ENCODE results near the gene ZFYVE19.

Gene ZFYVE19

DNA sequence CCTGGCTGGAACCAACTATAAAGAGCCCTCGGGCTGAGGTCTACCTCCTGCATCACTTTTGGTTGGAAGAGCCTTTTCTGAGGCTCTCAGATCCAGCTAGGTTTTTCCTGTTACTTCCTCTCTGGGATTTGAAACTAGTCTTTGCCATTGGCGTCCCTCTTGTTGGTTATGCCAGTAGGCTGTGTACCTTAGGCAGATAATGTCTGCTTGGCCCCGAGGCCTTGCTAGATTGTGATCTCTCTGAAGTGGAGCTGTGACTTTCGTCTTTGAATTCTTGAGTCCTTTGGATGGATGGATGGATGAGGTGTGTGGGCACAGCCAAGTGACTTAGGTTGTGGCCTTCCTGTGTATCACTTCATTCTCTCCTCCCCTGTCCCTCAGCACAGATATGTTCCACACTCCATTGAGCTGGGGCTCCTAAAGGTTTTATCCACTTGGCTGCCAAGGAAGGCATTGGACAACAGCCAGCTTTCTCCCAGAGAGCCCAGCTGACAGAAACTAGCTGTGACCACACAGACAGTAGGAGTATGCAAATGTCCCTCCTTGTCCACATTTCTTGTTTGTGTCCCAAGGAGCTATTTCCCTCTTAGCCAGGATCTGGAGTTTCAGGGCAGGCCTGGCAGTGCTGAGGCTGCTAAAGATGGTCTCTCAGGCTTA, 8.3 kb downstream of the ZFYVE19 start:
- TF ChIP-seq, protein P1, sequence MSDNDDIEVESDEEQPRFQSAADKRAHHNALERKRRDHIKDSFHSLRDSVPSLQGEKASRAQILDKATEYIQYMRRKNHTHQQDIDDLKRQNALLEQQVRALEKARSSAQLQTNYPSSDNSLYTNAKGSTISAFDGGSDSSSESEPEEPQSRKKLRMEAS (IDR thresholded peaks at IDR 0.05), result no peak
- TF ChIP-seq NFIC (IDR thresholded peaks at IDR 0.05), result peak; percentile 55; the same call in 1 of the 2 replicates
- no peak for TF ChIP-seq ZBTB7A (IDR thresholded peaks at IDR 0.05; ENCODE audit: low read depth)

DNA sequence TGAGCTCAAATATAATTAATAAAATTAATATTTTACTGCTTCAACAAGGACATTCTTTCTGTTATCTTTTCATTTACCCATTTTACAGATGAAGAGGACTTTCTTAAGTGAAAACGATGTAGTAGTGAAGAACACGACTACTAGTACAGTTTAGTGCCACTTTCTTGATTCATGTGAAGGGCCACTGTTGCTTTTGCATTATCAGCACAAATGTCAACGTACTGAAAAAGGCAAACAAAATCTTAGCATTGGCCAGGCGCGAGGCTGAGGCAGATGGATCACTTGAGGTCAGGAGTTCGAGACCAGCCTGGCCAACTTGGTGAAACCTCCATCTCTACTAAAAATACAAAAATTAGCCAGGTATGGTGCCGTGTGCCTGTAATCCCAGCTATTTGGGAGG, 12.2 kb downstream of the ZFYVE19 start:
- TF ChIP-seq, protein P2, sequence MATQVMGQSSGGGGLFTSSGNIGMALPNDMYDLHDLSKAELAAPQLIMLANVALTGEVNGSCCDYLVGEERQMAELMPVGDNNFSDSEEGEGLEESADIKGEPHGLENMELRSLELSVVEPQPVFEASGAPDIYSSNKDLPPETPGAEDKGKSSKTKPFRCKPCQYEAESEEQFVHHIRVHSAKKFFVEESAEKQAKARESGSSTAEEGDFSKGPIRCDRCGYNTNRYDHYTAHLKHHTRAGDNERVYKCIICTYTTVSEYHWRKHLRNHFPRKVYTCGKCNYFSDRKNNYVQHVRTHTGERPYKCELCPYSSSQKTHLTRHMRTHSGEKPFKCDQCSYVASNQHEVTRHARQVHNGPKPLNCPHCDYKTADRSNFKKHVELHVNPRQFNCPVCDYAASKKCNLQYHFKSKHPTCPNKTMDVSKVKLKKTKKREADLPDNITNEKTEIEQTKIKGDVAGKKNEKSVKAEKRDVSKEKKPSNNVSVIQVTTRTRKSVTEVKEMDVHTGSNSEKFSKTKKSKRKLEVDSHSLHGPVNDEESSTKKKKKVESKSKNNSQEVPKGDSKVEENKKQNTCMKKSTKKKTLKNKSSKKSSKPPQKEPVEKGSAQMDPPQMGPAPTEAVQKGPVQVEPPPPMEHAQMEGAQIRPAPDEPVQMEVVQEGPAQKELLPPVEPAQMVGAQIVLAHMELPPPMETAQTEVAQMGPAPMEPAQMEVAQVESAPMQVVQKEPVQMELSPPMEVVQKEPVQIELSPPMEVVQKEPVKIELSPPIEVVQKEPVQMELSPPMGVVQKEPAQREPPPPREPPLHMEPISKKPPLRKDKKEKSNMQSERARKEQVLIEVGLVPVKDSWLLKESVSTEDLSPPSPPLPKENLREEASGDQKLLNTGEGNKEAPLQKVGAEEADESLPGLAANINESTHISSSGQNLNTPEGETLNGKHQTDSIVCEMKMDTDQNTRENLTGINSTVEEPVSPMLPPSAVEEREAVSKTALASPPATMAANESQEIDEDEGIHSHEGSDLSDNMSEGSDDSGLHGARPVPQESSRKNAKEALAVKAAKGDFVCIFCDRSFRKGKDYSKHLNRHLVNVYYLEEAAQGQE (IDR thresholded peaks at IDR 0.05; ENCODE audit: low read depth), result no peak
- TF ChIP-seq TAF1 (IDR thresholded peaks at IDR 0.05; ENCODE audit: low read depth), result no peak
- TF ChIP-seq, protein P1 (IDR thresholded peaks at IDR 0.05), result no peak
- TF ChIP-seq YY1 (IDR thresholded peaks at IDR 0.05; ENCODE audit: low read depth), result no peak
- TF ChIP-seq CEBPB (IDR thresholded peaks at IDR 0.05), result no peak
- TF ChIP-seq RAD21 (IDR thresholded peaks at IDR 0.05; ENCODE audit: low read depth), result no peak

GRCh38 chr15:40821195-40821594, 14.3 kb downstream of the ZFYVE19 start:
- TF ChIP-seq TAF1 (IDR thresholded peaks at IDR 0.05; ENCODE audit: low read depth) (no peak), TCF12 (IDR thresholded peaks at IDR 0.05; ENCODE audit: low read depth) (no peak), EGR1 (IDR thresholded peaks at IDR 0.05) (no peak), TEAD4 (IDR thresholded peaks at IDR 0.05) (no peak)

DNA sequence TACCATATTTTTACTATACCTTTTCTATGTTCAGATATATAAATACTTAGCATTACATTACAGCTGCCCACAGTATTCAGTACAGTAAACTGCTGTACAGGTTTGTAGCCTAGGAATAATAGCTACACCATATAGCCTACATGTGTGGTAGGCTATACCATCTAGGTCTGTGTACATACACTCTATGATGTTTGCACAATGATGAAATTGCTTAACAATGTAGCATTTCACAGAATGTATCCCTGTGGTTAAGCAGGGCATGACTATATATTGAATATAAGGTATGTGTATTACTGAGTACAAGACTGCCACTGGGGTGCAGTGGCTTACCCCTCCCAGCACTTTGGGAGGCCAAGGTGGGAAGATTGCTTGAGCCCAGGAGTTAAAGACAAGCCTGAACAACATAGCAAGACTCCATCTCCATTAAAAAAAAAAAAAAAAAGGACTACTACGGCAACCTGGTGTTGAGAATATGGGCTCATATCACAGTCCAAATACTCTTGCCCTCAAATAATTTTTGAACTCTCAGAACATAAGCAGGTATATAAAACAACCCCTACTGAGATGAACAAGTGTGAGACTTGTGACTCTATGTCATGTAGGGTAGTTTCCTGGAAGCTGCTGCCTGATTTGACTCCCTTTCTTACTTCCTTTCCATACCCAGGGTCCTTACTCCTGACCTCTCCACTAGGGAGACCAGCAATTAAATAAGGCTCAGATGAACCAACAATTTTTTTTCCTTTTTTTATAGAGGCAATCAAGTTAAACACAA, 16.9 kb downstream of the ZFYVE19 start:
- TF ChIP-seq ZBTB7A (IDR thresholded peaks at IDR 0.05; ENCODE audit: low read depth), result no peak
- no peak for TF ChIP-seq TEAD4 (IDR thresholded peaks at IDR 0.05)
- no peak for TF ChIP-seq RAD21 (IDR thresholded peaks at IDR 0.05; ENCODE audit: low read depth)
- no peak for TF ChIP-seq CREB1 (IDR thresholded peaks at IDR 0.05; ENCODE audit: low read depth)
- TF ChIP-seq NFIC (IDR thresholded peaks at IDR 0.05), result no peak
- TF ChIP-seq, protein P1 (IDR thresholded peaks at IDR 0.05), result no peak
- TF ChIP-seq CEBPB (IDR thresholded peaks at IDR 0.05), result no peak

DNA sequence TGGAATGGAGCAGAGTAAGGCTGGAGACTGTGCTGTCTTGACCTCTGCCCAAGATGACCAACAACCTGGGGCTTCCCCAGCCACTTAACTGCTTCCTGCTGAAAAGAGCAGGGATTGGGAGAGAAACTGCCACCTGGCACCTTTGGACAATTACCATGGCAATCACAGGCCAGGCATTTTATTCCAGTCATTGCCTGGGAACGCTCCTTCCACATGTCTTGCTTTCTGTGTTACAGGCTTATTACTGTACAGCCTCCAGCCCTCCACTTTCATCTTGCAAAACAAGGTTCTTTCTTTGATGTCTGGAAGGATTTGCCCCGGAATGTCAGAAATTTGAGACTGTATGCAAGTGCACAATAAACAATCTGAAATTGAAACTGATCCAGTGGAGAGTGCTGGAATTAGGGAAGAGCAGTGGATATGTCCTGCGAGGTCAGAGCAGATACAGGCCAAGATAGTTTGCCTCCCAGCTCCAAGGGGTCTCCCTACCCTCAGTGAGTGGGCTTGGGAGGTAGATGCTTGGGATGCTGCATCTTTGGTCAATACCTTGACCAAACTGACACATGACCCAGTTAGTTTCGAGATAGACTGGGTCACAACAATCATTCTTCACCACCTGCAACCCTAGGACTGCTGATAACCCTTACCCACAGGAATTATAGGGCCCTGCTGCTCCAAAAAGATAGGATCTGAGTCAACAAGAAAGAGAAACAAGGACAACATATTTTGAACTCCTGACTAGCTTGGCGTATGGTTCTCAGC, 19.0 kb downstream of the ZFYVE19 start:
- TF ChIP-seq, protein P1 (IDR thresholded peaks at IDR 0.05), result no peak
- TF ChIP-seq YY1 (IDR thresholded peaks at IDR 0.05; ENCODE audit: low read depth) (no peak), EP300 (IDR thresholded peaks at IDR 0.05; ENCODE audit: borderline replicate concordance) (no peak), TEAD4 (IDR thresholded peaks at IDR 0.05) (peak; percentile 61), RAD21 (IDR thresholded peaks at IDR 0.05; ENCODE audit: low read depth) (no peak)

DNA sequence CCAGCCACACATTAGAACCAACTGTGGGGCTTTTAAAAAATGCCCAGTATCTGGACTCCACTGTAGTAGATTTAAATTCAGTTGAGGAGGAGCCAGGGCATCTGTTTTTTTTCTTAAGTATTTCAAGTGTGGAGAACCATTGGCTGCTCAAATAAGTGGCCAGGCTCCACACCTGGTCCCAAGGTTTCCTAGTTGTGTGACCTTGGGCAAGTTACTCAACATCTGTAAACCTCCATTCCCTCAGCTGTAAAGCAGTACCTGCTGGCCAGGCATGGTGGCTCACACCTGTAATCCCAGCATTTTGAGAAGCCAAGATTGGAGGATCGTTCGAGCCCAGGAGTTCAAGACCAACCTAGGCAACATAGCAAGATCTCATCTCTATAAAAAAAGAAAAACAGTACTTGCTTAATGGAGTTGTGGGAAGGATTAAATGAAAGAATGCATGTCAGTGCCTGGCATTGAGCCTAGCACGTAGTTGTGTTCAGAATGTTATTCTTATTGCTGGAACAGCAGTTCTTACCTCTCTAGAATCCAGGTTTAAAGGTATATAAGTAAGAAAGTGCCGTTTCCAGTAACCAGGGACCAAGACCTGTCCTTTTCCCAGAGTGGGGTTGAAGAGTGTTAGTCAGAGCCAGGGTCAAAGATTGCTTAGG, 19.7 kb downstream of the ZFYVE19 start:
- TF ChIP-seq TEAD4 (IDR thresholded peaks at IDR 0.05) (no peak), RAD21 (IDR thresholded peaks at IDR 0.05; ENCODE audit: low read depth) (no peak), TCF12 (IDR thresholded peaks at IDR 0.05; ENCODE audit: low read depth) (no peak), NFIC (IDR thresholded peaks at IDR 0.05) (no peak), CEBPB (IDR thresholded peaks at IDR 0.05) (no peak), EGR1 (IDR thresholded peaks at IDR 0.05) (no peak), YY1 (IDR thresholded peaks at IDR 0.05; ENCODE audit: low read depth) (no peak), FOXM1 (IDR thresholded peaks at IDR 0.05; ENCODE audit: borderline replicate concordance, low read depth) (no peak), ZBTB7A (IDR thresholded peaks at IDR 0.05; ENCODE audit: low read depth) (no peak), EP300 (IDR thresholded peaks at IDR 0.05; ENCODE audit: borderline replicate concordance) (no peak), TAF1 (IDR thresholded peaks at IDR 0.05; ENCODE audit: low read depth) (no peak), CREB1 (IDR thresholded peaks at IDR 0.05; ENCODE audit: low read depth) (no peak), USF1 (IDR thresholded peaks at IDR 0.05) (no peak)
- TF ChIP-seq, protein P2 (IDR thresholded peaks at IDR 0.05; ENCODE audit: low read depth), result no peak
- TF ChIP-seq, protein P1 (IDR thresholded peaks at IDR 0.05), result no peak

All from Ishikawa (cell line).